ENCODE results near the gene IFT122. TPM values are rescaled to one million over a fixed set of nuclear protein-coding genes. Genes with fewer than 3 reads are reported as not detected.
A peak's percentile ranks its signal among the peaks of the same experiment; 100 is the strongest.

IFT122 gene
- total RNA-seq, 4 donors from 2014 or later = 36.6 to 74.4 (median 43.3) TPM

DNA sequence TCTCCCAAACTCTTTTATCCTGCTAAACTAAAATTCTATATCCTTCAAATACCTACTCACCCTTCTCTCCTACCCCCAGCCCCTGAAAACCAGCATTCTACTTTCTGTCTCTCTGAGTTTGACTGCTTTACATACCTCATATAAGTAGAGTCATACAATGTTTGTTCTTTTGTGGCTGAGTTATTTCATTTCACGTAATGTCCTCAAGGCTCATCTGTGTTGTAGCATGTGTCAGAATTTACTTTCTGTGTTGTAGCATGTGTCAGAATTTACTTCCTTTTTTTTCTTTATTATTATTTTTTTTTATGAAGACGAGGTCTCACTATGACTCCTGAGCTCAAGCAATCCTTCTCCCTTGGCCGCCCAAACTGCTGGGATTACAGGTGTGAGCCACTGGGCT, 20.1 kb downstream of the IFT122 start:
- DNase-seq (ENCODE audit: low spot score in 2 of 2) = no peak
- Histone ChIP-seq H3K4me3 (no peak overlapping the region), H3K27me3 (no peaks in the 10 kb centered on the region), H3K27ac (peak overlapping the region in 2 of 4 donors; percentile 63 to 78), H3K4me1 (peaks cover 0 to 10% (median 6%) of the 10 kb centered on the region in 4 donors), H3K9me3 (no peaks in the 10 kb centered on the region), H3K36me3 (peaks cover 0 to 68% (median 0%) of the 10 kb centered on the region in 3 donors)
- TF ChIP-seq CTCF (IDR thresholded peaks at IDR 0.05) (no peak), EP300 (IDR thresholded peaks at IDR 0.05) (no peak), POLR2A (IDR thresholded peaks at IDR 0.05) (no peak)
- 95 to 97% methylated on average over 3 of the region's 3 CpGs for WGBS, 2 donors

GRCh38 chr3:129460572-129460971, 20.5 kb downstream of the IFT122 start:
- Histone ChIP-seq H3K9me3 (no peaks in the 10 kb centered on the region), H3K4me3 (no peak overlapping the region), H3K27ac (peak overlapping the region in 3 of 4 donors; percentile 20 to 78 (median 63)), H3K4me1 (peaks cover 0 to 10% (median 6%) of the 10 kb centered on the region in 4 donors), H3K27me3 (no peaks in the 10 kb centered on the region), H3K36me3 (peaks cover 0 to 66% (median 0%) of the 10 kb centered on the region in 3 donors)
- no peak for DNase-seq (ENCODE audit: low spot score in 2 of 2)
- 84 to 91% methylated on average over 2 of the region's 2 CpGs for WGBS, 2 donors
- TF ChIP-seq CTCF (IDR thresholded peaks at IDR 0.05) (no peak), POLR2A (IDR thresholded peaks at IDR 0.05) (no peak), EP300 (IDR thresholded peaks at IDR 0.05) (no peak)

DNA sequence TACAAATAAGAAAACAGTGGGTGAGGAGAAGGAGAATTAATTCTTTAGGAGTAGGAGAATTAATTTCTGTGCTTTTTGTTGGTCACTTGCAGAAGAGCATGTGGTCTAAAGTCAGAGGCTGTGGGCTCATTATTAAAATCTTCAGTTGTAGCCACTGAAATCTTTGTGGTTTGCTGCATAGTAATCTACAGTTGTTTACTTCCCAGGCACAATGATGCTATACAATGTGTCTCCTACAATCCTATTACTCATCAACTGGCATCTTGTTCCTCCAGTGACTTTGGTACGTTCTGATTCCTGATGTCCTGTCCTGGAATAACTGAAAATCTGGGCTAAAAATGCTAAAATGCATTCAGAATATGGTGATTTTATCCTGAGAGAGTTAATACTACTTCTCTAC, 21.0 kb downstream of the IFT122 start:
- no peak for DNase-seq (ENCODE audit: low spot score in 2 of 2)
- TF ChIP-seq CTCF (IDR thresholded peaks at IDR 0.05) = no peak
- TF ChIP-seq EP300 (IDR thresholded peaks at IDR 0.05) = no peak
- TF ChIP-seq POLR2A (IDR thresholded peaks at IDR 0.05) = no peak
- 52 to 63% methylated on average over 1 of the region's 1 CpG for WGBS, 2 donors
- H3K4me3 ChIP-seq = no peak overlapping the region
- no peaks in the 10 kb centered on the region for H3K9me3 ChIP-seq
- peaks cover 0 to 10% (median 6%) of the 10 kb centered on the region in 4 donors for H3K4me1 ChIP-seq
- peaks cover 0 to 65% (median 0%) of the 10 kb centered on the region in 3 donors for H3K36me3 ChIP-seq
- H3K27ac ChIP-seq = peak overlapping the region in 3 of 4 donors; percentile 20 to 78 (median 63)
- no peaks in the 10 kb centered on the region for H3K27me3 ChIP-seq

- no peak for DNase-seq (ENCODE audit: low spot score in 2 of 2)
These were observed 21.6 kb downstream of the IFT122 start for GRCh38 chr3:129461461-129462146.

More at GRCh38 chr3:129461461-129462146, 21.6 kb downstream of the IFT122 start:
- no peaks in the 10 kb centered on the region for H3K27me3 ChIP-seq
- peaks cover 0 to 64% (median 0%) of the 10 kb centered on the region in 3 donors for H3K36me3 ChIP-seq
- TF ChIP-seq POLR2A (IDR thresholded peaks at IDR 0.05) (no peak), CTCF (IDR thresholded peaks at IDR 0.05) (no peak), EP300 (IDR thresholded peaks at IDR 0.05) (no peak)
- H3K4me3 ChIP-seq = no peak overlapping the region
- peaks cover 0 to 10% (median 6%) of the 10 kb centered on the region in 4 donors for H3K4me1 ChIP-seq
- WGBS, 2 donors = 75 to 79% methylated on average over 6 of the region's 6 CpGs
- H3K9me3 ChIP-seq = no peaks in the 10 kb centered on the region
- H3K27ac ChIP-seq = peak overlapping the region in 3 of 4 donors; percentile 20 to 78 (median 63)

All from tibial nerve (tissue), 4 donors.